HL-60 (cell line): Measurements from ENCODE around the gene LSAMP.

Experiments used
- DNase-seq, 2 experiments: peaks; one replicate each; pipeline ENCODE4 v3.0.0-alpha.2; 2010 to 2020; ENCODE audit warnings: low read depth in 1 of 2, low spot score in 1 of 2
- H3K27ac ChIP-seq: fragments of 250-450 bp; sonication (Bioruptor Pico); replicated peaks from 2 replicates; pipeline ENCODE4 v1.5.1; 2020; ENCODE audit warnings: mild to moderate bottlenecking, moderate library complexity
- H3K27me3 ChIP-seq: fragments of 250-450 bp; sonication (Bioruptor Pico); 2 replicates; pipeline ENCODE4 v1.5.1; 2021; ENCODE audit warnings: mild to moderate bottlenecking, moderate library complexity; ENCODE audit not compliant: insufficient read depth, poor library complexity, severe bottlenecking
- H3K4me3 ChIP-seq: replicated peaks from 2 replicates; pipeline ENCODE4 v1.5.1; 2011; ENCODE audit warnings: mild to moderate bottlenecking, control low read depth, low read length; ENCODE audit not compliant: insufficient read depth
- CTCF ChIP-seq: IDR thresholded peaks from one replicate; pipeline ENCODE4 v1.5.1; 2011; ENCODE audit warnings: low read length, control low read depth, inconsistent platforms; ENCODE audit not compliant: insufficient read depth
- GABPA ChIP-seq: IDR thresholded peaks from 2 replicates; pipeline ENCODE4 v1.6.1; 2012; ENCODE audit warnings: low read depth
- POLR2AphosphoS5 ChIP-seq: IDR thresholded peaks from 2 replicates; pipeline ENCODE4 v1.6.1; 2012; ENCODE audit warnings: low read depth
- SPI1 ChIP-seq: IDR thresholded peaks from 2 replicates; pipeline ENCODE4 v1.6.1; 2012; ENCODE audit warnings: low read depth, mild to moderate bottlenecking, borderline replicate concordance
- TF ChIP-seq, protein P1 (sequence below): IDR thresholded peaks from 2 replicates; pipeline ENCODE4 v1.6.1; 2012; ENCODE audit warnings: low read depth; ENCODE audit not compliant: insufficient replicate concordance

Gene LSAMP

DNA sequence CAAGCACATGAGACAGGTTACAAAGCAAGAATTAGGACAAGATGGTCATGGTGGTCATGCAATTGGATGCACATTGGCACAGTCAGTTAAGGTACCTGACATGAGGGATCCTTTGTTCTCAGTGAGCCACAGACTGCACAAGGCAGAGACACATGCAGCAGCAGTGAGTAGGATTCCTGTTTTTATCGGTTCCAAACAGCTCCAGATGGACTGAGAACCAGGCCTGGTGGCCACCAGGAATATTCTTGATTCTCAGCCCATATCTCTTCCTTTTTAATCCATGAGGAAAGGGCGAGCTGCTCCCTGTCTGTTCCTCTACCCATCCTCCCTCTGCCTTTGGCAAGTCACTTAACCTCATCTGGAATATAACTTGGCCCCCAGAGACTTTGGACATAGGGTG lies 411.2 kb downstream of the LSAMP start:
- Histone ChIP-seq H3K4me3 (no peak overlapping the region), H3K27me3 (no peaks in the 10 kb centered on the region), H3K27ac (no peak overlapping the region)
- TF ChIP-seq POLR2AphosphoS5 (no peak), CTCF (no peak), GABPA (no peak), SPI1 (no peak)
- TF ChIP-seq, protein P1, sequence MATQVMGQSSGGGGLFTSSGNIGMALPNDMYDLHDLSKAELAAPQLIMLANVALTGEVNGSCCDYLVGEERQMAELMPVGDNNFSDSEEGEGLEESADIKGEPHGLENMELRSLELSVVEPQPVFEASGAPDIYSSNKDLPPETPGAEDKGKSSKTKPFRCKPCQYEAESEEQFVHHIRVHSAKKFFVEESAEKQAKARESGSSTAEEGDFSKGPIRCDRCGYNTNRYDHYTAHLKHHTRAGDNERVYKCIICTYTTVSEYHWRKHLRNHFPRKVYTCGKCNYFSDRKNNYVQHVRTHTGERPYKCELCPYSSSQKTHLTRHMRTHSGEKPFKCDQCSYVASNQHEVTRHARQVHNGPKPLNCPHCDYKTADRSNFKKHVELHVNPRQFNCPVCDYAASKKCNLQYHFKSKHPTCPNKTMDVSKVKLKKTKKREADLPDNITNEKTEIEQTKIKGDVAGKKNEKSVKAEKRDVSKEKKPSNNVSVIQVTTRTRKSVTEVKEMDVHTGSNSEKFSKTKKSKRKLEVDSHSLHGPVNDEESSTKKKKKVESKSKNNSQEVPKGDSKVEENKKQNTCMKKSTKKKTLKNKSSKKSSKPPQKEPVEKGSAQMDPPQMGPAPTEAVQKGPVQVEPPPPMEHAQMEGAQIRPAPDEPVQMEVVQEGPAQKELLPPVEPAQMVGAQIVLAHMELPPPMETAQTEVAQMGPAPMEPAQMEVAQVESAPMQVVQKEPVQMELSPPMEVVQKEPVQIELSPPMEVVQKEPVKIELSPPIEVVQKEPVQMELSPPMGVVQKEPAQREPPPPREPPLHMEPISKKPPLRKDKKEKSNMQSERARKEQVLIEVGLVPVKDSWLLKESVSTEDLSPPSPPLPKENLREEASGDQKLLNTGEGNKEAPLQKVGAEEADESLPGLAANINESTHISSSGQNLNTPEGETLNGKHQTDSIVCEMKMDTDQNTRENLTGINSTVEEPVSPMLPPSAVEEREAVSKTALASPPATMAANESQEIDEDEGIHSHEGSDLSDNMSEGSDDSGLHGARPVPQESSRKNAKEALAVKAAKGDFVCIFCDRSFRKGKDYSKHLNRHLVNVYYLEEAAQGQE = no peak
- DNase-seq = no peak

GRCh38 chr3:116033516-116033915 lies 411.8 kb downstream of the LSAMP start:
- no peak for DNase-seq
- TF ChIP-seq CTCF (no peak), GABPA (no peak), POLR2AphosphoS5 (no peak)
- TF ChIP-seq, protein P1 = no peak
- Histone ChIP-seq H3K27ac (no peak overlapping the region), H3K27me3 (no peaks in the 10 kb centered on the region), H3K4me3 (no peak overlapping the region)

DNA sequence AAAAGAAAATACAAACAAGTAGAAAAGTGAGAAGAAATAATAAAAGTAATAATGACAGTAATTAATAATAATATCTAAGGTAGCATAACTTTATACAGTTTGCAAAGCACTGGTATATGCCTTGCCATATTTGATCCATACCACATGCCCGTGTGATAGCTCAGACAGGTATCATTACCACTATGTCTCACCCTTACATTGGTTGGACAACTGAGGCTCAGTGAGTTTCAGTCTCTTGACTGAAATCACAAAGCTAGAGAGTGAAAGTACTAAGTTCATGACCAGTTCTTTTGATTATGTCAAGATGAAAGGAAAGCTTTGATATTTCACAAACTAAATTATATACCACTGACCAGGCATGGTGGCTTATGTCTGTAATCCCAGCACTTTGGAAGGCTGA lies 413.1 kb downstream of the LSAMP start:
- H3K4me3 ChIP-seq = no peak overlapping the region

More for the DNA sequence above, 413.1 kb downstream of the LSAMP start:
- DNase-seq = no peak
- Histone ChIP-seq H3K27me3 (no peaks in the 10 kb centered on the region), H3K27ac (no peak overlapping the region)
- TF ChIP-seq, protein P1 = no peak
- TF ChIP-seq SPI1 (no peak), GABPA (no peak), POLR2AphosphoS5 (no peak), CTCF (no peak)
